ENCODE measurements around the gene ARHGEF4. TPM values are rescaled to one million over a fixed set of nuclear protein-coding genes. Genes with fewer than 3 reads are reported as not detected.

The ARHGEF4 gene
- total and polyA plus RNA-seq, 10 donors = 0.19 to 0.88 (median 0.46) TPM; not detected in 2

- H3K36me3 ChIP-seq = no peaks in the 10 kb centered on the region
- no peak for DNase-seq
- 72 to 77% (median 76%) methylated on average over 3 of the region's 3 CpGs for WGBS, 5 donors
These were observed 160.0 kb downstream of the ARHGEF4 start for GRCh38 chr2:130996691-130997090.

DNA sequence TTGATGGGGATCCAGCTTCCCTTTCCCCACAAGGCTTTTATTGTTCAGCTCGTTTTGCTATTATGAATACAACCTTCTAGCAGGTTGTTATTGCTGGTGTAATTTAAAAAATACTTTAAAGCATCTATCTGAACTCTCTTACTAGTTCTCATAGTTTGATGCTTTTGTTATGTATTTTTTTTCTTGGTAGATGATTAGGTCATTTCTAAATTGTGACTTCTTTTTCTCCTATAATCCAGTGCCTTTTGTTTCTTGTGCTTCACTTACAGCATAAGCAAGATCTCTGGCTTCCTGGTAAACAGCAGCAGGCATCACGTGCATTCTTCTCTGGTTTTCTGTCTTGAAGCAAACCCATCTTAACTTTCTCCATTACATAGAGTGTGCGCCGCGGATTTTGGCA is 160.5 kb downstream of the ARHGEF4 start:
- 60 to 82% (median 74%) methylated on average over 5 of the region's 5 CpGs for WGBS, 5 donors
- no peaks in the 10 kb centered on the region for H3K9me3 ChIP-seq
- intact Hi-C loops (cut with DNase I; ENCODE audit: low total_unique reads) = no loop called here
- no peaks in the 10 kb centered on the region for H3K36me3 ChIP-seq
- TF ChIP-seq, protein P1, sequence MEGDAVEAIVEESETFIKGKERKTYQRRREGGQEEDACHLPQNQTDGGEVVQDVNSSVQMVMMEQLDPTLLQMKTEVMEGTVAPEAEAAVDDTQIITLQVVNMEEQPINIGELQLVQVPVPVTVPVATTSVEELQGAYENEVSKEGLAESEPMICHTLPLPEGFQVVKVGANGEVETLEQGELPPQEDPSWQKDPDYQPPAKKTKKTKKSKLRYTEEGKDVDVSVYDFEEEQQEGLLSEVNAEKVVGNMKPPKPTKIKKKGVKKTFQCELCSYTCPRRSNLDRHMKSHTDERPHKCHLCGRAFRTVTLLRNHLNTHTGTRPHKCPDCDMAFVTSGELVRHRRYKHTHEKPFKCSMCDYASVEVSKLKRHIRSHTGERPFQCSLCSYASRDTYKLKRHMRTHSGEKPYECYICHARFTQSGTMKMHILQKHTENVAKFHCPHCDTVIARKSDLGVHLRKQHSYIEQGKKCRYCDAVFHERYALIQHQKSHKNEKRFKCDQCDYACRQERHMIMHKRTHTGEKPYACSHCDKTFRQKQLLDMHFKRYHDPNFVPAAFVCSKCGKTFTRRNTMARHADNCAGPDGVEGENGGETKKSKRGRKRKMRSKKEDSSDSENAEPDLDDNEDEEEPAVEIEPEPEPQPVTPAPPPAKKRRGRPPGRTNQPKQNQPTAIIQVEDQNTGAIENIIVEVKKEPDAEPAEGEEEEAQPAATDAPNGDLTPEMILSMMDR (IDR thresholded peaks at IDR 0.05 in 8 of 11, conservative IDR thresholded peaks at IDR 0.05 in 3 of 11) = no peak
- TF ChIP-seq POLR2A (IDR thresholded peaks at IDR 0.05) = no peak
- TF ChIP-seq POLR2AphosphoS5 (IDR thresholded peaks at IDR 0.05) = no peak
- no peak overlapping the region for H3K27ac ChIP-seq
- peaks cover 0 to 28% (median 0%) of the 10 kb centered on the region in 7 donors for H3K27me3 ChIP-seq (replicated peaks in 1 of 7)
- H3K4me1 ChIP-seq = no peaks in the 10 kb centered on the region
- no peak overlapping the region for H3K4me3 ChIP-seq
- DNase-seq = no peak

More at GRCh38 chr2:130996691-130997090, 160.0 kb downstream of the ARHGEF4 start:
- intact Hi-C loops (cut with DNase I; ENCODE audit: low total_unique reads) = no loop called here
- Histone ChIP-seq H3K27me3 (replicated peaks in 1 of 7) (peaks cover 0 to 24% (median 0%) of the 10 kb centered on the region in 7 donors), H3K27ac (no peak overlapping the region), H3K9me3 (no peaks in the 10 kb centered on the region), H3K4me3 (no peak overlapping the region), H3K4me1 (no peaks in the 10 kb centered on the region)
- TF ChIP-seq POLR2A (IDR thresholded peaks at IDR 0.05) = no peak
- no peak for TF ChIP-seq POLR2AphosphoS5 (IDR thresholded peaks at IDR 0.05)
- TF ChIP-seq, protein P1 (IDR thresholded peaks at IDR 0.05 in 8 of 11, conservative IDR thresholded peaks at IDR 0.05 in 3 of 11) = no peak

- no peak for DNase-seq
- Histone ChIP-seq H3K27ac (no peak overlapping the region), H3K27me3 (replicated peaks in 1 of 7) (peaks cover 0 to 28% (median 0%) of the 10 kb centered on the region in 7 donors), H3K36me3 (no peaks in the 10 kb centered on the region), H3K4me3 (no peak overlapping the region), H3K9me3 (no peaks in the 10 kb centered on the region), H3K4me1 (no peaks in the 10 kb centered on the region)
- intact Hi-C loops (cut with DNase I; ENCODE audit: low total_unique reads) = no loop called here
- 66 to 83% (median 73%) methylated on average over 6 of the region's 6 CpGs for WGBS, 5 donors
- TF ChIP-seq POLR2A (IDR thresholded peaks at IDR 0.05) = no peak
- TF ChIP-seq, protein P1 (IDR thresholded peaks at IDR 0.05 in 8 of 11, conservative IDR thresholded peaks at IDR 0.05 in 3 of 11) = no peak
- TF ChIP-seq POLR2AphosphoS5 (IDR thresholded peaks at IDR 0.05) = no peak
These were observed 161.8 kb downstream of the ARHGEF4 start for GRCh38 chr2:130998561-130998960.

DNA sequence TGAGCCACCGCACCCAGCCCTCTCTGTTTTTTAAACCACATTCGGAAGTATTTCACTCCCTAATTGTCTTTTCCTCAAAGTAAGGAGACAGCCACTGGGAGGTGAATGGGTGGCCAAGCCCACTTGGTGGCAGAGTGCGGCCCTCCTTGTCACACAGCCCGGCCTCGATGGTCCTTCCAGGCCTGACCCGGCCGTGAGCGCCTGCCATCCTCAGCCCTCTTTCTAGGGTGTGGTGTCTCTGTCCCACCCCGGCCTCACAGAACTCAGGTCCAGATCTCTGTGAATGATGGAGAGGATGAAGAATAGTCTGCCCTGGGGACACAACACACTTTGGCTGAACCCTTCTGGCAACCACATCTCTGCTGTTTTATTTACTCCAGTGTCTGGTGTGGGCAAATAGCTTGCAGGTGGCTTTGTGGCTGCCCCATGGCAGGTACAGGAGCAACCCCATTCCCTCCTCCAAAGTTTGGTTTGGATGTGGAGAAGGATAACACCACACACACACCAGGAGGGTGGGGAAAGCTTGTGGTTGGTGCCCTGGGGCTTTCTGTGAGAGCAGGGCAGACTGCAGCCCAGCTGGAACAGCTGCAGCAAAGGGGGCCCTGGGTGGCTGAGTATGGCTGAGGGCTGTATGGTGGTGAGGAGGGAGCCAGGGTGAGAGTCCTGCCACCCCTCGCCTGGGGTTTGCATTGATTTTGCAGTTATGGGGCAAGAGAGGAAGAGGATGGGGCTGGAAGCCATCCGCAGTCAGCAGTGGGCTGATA is 167.9 kb downstream of the ARHGEF4 start:
- TF ChIP-seq POLR2A (IDR thresholded peaks at IDR 0.05) = no peak
- no peak for TF ChIP-seq POLR2AphosphoS5 (IDR thresholded peaks at IDR 0.05)
- TF ChIP-seq, protein P1 (IDR thresholded peaks at IDR 0.05 in 8 of 11, conservative IDR thresholded peaks at IDR 0.05 in 3 of 11) = no peak
- Histone ChIP-seq H3K27me3 (replicated peaks in 1 of 7) (peaks cover 0 to 45% (median under 1%) of the 10 kb centered on the region in 7 donors), H3K36me3 (no peaks in the 10 kb centered on the region), H3K9me3 (no peaks in the 10 kb centered on the region), H3K4me1 (no peaks in the 10 kb centered on the region), H3K27ac (no peak overlapping the region), H3K4me3 (no peak overlapping the region)
- WGBS, 5 donors = 87 to 93% (median 88%) methylated on average over 10 to 11 of the region's 11 CpGs
- no peak for DNase-seq
- intact Hi-C loops (cut with DNase I; ENCODE audit: low total_unique reads) = no loop called here

Measured in spleen (tissue), 11 donors.